GM13977 (cell line): ENCODE measurements around the gene CA10.

ENCODE experiments used
- DNase-seq: peaks from one replicate; pipeline ENCODE4 v3.0.0; 2012; ENCODE audit warnings: low spot score
- in situ Hi-C: fragments of 300-500 bp; cut with MboI; formaldehyde crosslinking; loops from one replicate; pipeline ENCODE4 v1.12.0; 2022; ENCODE audit warnings: low sequenced_read_pairs, low pct_unique_long_range_greater_than_20kb, mixed read lengths, inconsistent platforms; ENCODE audit not compliant: unreplicated experiment
- TF ChIP-seq, protein P1 (sequence below): IDR thresholded peaks from 2 replicates; pipeline ENCODE4 v1.5.1; 2012; ENCODE audit warnings: mild to moderate bottlenecking, control low read depth; ENCODE audit not compliant: insufficient read depth; ENCODE audit errors: extremely low read depth, missing control alignments

CA10 gene

DNA sequence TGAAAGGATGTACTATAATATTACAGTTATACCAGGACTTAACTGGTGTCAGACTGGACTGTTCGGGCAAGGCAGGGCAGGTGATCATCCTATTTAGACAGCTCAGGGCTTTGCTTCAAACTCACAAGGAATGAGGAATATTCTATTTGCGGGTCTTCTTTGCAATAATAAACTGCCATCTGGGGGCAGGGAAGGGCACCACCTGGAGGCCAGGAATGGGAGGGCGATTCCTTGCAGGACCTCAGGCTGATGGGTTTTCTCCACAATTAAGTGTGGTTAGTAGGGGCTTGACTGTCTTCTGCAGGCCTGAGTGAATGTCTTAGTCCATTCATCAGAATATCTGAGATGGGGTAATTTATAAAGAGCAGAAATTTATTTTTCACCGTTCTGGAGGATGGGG, 424.1 kb downstream of the CA10 start:
- TF ChIP-seq, protein P1, sequence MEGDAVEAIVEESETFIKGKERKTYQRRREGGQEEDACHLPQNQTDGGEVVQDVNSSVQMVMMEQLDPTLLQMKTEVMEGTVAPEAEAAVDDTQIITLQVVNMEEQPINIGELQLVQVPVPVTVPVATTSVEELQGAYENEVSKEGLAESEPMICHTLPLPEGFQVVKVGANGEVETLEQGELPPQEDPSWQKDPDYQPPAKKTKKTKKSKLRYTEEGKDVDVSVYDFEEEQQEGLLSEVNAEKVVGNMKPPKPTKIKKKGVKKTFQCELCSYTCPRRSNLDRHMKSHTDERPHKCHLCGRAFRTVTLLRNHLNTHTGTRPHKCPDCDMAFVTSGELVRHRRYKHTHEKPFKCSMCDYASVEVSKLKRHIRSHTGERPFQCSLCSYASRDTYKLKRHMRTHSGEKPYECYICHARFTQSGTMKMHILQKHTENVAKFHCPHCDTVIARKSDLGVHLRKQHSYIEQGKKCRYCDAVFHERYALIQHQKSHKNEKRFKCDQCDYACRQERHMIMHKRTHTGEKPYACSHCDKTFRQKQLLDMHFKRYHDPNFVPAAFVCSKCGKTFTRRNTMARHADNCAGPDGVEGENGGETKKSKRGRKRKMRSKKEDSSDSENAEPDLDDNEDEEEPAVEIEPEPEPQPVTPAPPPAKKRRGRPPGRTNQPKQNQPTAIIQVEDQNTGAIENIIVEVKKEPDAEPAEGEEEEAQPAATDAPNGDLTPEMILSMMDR: peak; percentile 27
- in situ Hi-C loops: no loop called here
- DNase-seq: no peak

- TF ChIP-seq, protein P1: no peak
- DNase-seq: no peak
- in situ Hi-C loops: no loop called here
These were observed 425.3 kb downstream of the CA10 start for GRCh38 chr17:51733166-51733565.

- TF ChIP-seq, protein P1: no peak
- DNase-seq: no peak
- in situ Hi-C loops: no loop called here
These were observed 426.4 kb downstream of the CA10 start for GRCh38 chr17:51731941-51732722.

DNA sequence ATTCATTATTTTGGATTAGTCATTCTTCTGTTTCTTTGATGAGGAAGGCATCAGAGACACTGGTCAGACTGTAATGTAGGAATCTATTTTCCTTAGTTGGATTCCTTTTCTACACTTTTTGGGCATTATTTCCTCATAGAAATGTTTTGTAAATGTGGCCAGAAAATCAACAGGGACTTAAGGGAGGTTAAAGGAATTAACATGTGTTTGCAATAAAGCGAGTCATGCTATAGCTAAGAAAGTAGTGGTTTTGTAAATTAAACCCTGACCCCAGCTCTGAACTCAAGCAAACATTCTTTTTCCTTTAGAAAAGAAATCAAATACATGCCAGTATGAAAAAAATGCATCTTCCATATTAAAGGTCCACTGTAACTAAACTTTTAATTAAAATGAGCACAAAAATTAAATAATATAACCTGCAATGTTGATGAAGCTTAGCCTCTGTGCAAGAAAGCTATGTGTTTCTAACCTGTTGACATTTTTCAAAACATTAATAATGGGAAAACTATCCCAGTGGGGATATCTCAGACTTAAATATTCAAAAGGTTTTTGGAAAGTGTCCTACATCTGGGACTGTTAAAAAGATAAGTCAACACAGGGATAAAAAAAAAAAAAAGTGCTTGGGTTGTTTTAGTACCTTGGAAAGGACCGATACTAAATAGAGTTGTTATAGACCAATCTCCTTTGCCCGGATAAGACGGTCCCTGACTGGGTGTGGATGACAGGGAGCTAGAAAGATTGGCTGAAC, 428.0 kb downstream of the CA10 start:
- DNase-seq: no peak
- TF ChIP-seq, protein P1: no peak
- in situ Hi-C loops: no loop called here

DNA sequence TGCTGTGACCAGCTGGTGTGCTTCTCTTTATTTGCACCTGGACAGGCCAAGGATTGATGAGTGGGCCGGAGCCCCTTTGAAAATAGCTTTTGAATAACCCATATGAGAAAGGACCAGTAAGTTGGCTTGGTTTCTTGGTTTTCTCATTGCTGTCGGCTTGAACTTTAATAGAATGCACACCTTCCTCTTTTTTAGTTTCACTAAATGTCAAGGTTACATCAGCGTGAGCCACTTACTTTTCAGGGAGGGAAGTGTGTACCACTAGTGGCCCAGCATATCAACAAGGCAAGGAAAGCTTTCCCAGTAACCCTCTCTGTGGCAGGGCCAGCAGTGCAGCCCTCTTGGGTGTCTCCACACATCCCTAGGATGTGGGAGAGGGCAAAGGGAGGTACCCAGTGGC, 433.3 kb downstream of the CA10 start:
- in situ Hi-C loops: no loop called here
- no peak for DNase-seq
- TF ChIP-seq, protein P1: no peak

DNA sequence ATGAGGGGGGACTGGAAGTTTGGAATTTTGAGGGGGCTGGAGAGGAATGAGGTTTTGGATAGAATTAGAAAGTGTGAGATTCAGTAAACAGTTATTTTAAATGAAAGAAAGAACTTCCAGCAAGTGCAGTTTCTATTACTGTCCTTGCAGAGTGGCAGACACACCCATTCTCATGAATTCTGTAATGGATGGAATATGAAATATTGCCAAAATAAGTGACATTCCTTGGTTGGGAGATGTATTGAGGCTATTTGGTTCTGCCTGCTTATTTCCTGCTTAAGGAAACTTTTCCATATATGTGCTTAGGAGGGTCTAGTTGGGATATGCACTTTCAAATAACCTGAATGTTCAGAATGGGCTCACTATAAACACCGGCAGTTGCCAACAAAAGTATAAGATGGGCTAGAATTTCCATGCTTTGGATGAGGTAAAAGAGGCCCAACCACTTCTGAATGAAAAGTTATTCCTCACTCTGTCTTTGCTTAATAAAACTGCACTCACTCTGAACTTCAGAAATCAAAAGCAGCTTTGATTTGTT, 434.4 kb downstream of the CA10 start:
- in situ Hi-C loops: no loop called here
- DNase-seq: no peak
- TF ChIP-seq, protein P1: no peak
